Testis (tissue), 2 donors: ENCODE data around the gene ACAD9.

Experiments used
- POLR2A ChIP-seq: fragments of 450-650 bp; IDR thresholded peaks from one replicate; pipeline ENCODE4 v1.6.1; 2017; ENCODE audit warnings: antibody characterized with exemption, mild to moderate bottlenecking, moderate library complexity
- TF ChIP-seq, protein P1 (sequence below), 3 experiments: fragments of 450-650 bp in 2 of 3; fragments of 200-600 bp in 1 of 3; sonication (generic) in 1 of 3; IDR thresholded peaks; one replicate each; pipeline ENCODE4 v1.5.1; 2016 to 2019; ENCODE audit warnings: antibody characterized with exemption in 3 of 3, mild to moderate bottlenecking in 2 of 3, moderate library complexity in 1 of 3

DNA sequence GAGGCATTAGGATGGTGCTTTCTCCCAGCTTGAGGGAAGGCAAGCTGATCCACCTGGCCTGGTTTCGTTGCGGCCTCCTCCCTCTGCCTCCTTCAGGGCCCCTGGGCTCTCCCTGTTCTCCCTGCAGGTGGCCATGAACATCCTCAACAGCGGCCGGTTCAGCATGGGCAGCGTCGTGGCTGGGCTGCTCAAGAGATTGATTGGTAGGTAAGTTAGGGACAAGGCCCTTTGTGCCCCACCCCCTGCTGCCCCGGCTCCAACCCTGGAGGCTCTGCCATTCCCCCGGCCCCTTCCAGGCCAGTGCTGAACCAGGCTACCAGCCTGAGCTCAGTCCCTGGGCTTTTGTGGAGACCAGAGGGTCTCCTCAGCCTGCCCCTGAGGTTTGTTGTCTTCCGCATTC, 23.0 kb downstream of the ACAD9 start:
- TF ChIP-seq POLR2A, result no peak
- TF ChIP-seq, protein P1, sequence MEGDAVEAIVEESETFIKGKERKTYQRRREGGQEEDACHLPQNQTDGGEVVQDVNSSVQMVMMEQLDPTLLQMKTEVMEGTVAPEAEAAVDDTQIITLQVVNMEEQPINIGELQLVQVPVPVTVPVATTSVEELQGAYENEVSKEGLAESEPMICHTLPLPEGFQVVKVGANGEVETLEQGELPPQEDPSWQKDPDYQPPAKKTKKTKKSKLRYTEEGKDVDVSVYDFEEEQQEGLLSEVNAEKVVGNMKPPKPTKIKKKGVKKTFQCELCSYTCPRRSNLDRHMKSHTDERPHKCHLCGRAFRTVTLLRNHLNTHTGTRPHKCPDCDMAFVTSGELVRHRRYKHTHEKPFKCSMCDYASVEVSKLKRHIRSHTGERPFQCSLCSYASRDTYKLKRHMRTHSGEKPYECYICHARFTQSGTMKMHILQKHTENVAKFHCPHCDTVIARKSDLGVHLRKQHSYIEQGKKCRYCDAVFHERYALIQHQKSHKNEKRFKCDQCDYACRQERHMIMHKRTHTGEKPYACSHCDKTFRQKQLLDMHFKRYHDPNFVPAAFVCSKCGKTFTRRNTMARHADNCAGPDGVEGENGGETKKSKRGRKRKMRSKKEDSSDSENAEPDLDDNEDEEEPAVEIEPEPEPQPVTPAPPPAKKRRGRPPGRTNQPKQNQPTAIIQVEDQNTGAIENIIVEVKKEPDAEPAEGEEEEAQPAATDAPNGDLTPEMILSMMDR (IDR thresholded peaks at IDR 0.05), result no peak
